GM10847 (cell line): ENCODE data around the gene MRGPRF.

Experiments used
- POLR2A ChIP-seq: IDR thresholded peaks from 2 replicates; pipeline ENCODE4 v1.6.1; 2011; ENCODE audit not compliant: insufficient read length; ENCODE audit errors: extremely low read depth

MRGPRF gene

GRCh38 chr11:69002570-69003231, 10.3 kb downstream of the MRGPRF start:
- no peak for TF ChIP-seq POLR2A

- TF ChIP-seq POLR2A, result no peak
Observed at GRCh38 chr11:69002110-69002569, 10.9 kb downstream of the MRGPRF start.

- TF ChIP-seq POLR2A, result no peak
Observed at GRCh38 chr11:69001243-69002081, 11.6 kb downstream of the MRGPRF start.

- no peak for TF ChIP-seq POLR2A
Observed at GRCh38 chr11:69000831-69001242, 12.2 kb downstream of the MRGPRF start.

- no peak for TF ChIP-seq POLR2A
Observed at GRCh38 chr11:69000391-69000790, 12.7 kb downstream of the MRGPRF start.

- TF ChIP-seq POLR2A, result no peak
Observed at GRCh38 chr11:68999093-68999747, 13.8 kb downstream of the MRGPRF start.

GRCh38 chr11:68998390-68998911, 14.6 kb downstream of the MRGPRF start:
- TF ChIP-seq POLR2A, result no peak

GRCh38 chr11:68997995-68998348, 15.1 kb downstream of the MRGPRF start:
- TF ChIP-seq POLR2A, result no peak

- TF ChIP-seq POLR2A, result no peak
Observed at GRCh38 chr11:68997124-68997994, 15.7 kb downstream of the MRGPRF start.

- TF ChIP-seq POLR2A, result no peak
Observed at GRCh38 chr11:68996376-68997123, 16.5 kb downstream of the MRGPRF start.

GRCh38 chr11:68994894-68995285, 18.2 kb downstream of the MRGPRF start:
- no peak for TF ChIP-seq POLR2A

GRCh38 chr11:68994161-68994893, 18.7 kb downstream of the MRGPRF start:
- TF ChIP-seq POLR2A, result no peak

- TF ChIP-seq POLR2A, result no peak
Observed at GRCh38 chr11:68993546-68993945, 19.5 kb downstream of the MRGPRF start.
